ENCODE data around the gene GRK2.

Gene GRK2

GRCh38 chr11:67301951-67302516 is 35.8 kb downstream of the GRK2 start:
- no peak for TF ChIP-seq CREB1 (IDR thresholded peaks at IDR 0.05; ENCODE audit: low read depth)
- no peak for TF ChIP-seq FOXM1 (IDR thresholded peaks at IDR 0.05; ENCODE audit: borderline replicate concordance, low read depth)
- no peak for TF ChIP-seq NFIC (IDR thresholded peaks at IDR 0.05)
- no peak for TF ChIP-seq EP300 (IDR thresholded peaks at IDR 0.05; ENCODE audit: borderline replicate concordance)
- TF ChIP-seq CEBPB (IDR thresholded peaks at IDR 0.05), result no peak
- TF ChIP-seq, protein P1, sequence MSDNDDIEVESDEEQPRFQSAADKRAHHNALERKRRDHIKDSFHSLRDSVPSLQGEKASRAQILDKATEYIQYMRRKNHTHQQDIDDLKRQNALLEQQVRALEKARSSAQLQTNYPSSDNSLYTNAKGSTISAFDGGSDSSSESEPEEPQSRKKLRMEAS (IDR thresholded peaks at IDR 0.05), result no peak
- no peak for TF ChIP-seq REST (IDR thresholded peaks at IDR 0.05; ENCODE audit: low read depth)
- TF ChIP-seq ZBTB7A (IDR thresholded peaks at IDR 0.05; ENCODE audit: low read depth), result no peak; the same call in 1 of the 2 replicates
- no peak for TF ChIP-seq TAF1 (IDR thresholded peaks at IDR 0.05; ENCODE audit: low read depth)
- TF ChIP-seq, protein P2, sequence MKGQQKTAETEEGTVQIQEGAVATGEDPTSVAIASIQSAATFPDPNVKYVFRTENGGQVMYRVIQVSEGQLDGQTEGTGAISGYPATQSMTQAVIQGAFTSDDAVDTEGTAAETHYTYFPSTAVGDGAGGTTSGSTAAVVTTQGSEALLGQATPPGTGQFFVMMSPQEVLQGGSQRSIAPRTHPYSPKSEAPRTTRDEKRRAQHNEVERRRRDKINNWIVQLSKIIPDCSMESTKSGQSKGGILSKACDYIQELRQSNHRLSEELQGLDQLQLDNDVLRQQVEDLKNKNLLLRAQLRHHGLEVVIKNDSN (IDR thresholded peaks at IDR 0.05), result no peak
- TF ChIP-seq TEAD4 (IDR thresholded peaks at IDR 0.05), result no peak

DNA sequence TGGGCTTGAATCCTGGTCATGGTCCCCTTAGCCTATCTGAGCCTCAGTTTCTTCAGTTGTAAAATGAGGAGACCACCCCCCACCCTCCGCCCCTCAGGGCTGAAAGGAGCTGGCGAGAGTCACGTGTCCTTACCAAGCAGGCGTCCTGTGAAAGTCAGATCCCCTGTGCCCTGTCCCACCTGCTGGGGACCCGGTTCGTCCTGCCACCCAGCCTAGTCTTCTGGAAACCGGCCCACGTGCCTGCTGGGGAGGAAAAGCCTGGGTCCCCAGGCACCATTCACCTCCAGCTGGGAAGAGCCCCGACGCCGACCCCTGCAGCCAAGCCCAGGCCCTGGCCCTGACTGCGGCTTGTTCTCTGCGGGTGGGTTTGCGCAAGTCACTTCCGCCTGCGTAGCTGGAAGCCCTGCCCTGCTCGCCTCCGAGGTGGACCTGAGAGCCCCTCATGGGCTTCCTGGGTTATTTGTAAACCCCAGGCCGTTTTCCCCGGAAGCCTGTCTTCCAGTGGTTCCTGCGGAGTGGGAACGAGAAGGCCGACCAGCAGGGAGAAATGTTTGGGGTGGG is 36.4 kb downstream of the GRK2 start:
- TF ChIP-seq RAD21 (IDR thresholded peaks at IDR 0.05; ENCODE audit: low read depth) (no peak), CEBPB (IDR thresholded peaks at IDR 0.05) (peak; percentile 86), YY1 (IDR thresholded peaks at IDR 0.05; ENCODE audit: low read depth) (no peak), FOXM1 (IDR thresholded peaks at IDR 0.05; ENCODE audit: borderline replicate concordance, low read depth) (0 out of 2 replicates have a peak, but pooled peaks have one; percentile 31), REST (IDR thresholded peaks at IDR 0.05; ENCODE audit: low read depth) (no peak)
- TF ChIP-seq, protein P2 (IDR thresholded peaks at IDR 0.05), result peak; percentile 87
- TF ChIP-seq, protein P1 (IDR thresholded peaks at IDR 0.05), result peak; percentile 73

DNA sequence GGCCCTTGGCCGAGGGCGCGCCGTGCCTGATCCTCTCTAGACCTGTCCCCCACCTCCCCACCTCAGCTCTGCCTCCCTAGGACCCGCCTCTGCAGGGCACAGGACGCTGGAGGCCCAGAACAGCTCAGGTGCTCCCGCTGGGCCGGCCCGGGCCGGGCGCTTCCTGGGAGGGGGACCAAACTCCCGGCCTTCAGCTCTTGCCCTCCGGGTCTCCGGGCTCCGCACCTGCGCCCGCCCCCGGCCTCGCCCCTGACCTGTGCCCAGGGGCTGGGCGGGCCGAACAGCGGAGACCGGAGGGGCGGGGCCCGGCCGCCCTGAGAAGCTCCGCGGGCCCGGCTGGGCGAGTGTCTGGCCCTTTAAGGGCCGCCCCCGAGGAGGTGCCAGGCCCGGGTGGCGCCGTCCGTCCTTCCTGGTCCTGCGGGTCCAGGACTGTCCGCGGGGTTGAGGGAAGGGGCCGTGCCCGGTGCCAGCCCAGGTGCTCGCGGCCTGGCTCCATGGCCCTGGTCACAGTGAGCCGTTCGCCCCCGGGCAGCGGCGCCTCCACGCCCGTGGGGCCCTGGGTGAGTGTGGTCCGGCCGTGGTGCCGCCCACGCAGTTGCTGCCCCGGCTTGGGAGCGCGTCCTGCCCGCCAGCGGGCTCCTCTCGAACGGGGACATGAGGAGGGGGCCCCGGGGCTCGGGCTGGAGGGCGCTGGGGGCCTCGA is 37.0 kb downstream of the GRK2 start, which contains the start of gene SSH3:
SSH3 (plus strand) TSS at position 399 of the 703 bp plus-strand sequence; CDS start at position 495, 96 bp downstream.
- 0 out of 2 replicates have a peak, but pooled peaks have one; percentile 7 for TF ChIP-seq TAF1 (IDR thresholded peaks at IDR 0.05; ENCODE audit: low read depth)
- 0 out of 2 replicates have a peak, but pooled peaks have one; percentile 28 for TF ChIP-seq YY1 (IDR thresholded peaks at IDR 0.05; ENCODE audit: low read depth)
- TF ChIP-seq, protein P2 (IDR thresholded peaks at IDR 0.05), result no peak
- no peak; the same call in 1 of the 2 replicates for TF ChIP-seq ZBTB7A (IDR thresholded peaks at IDR 0.05; ENCODE audit: low read depth)
- peak; percentile 97 for TF ChIP-seq EGR1 (IDR thresholded peaks at IDR 0.05)
- TF ChIP-seq EP300 (IDR thresholded peaks at IDR 0.05; ENCODE audit: borderline replicate concordance), result no peak

DNA sequence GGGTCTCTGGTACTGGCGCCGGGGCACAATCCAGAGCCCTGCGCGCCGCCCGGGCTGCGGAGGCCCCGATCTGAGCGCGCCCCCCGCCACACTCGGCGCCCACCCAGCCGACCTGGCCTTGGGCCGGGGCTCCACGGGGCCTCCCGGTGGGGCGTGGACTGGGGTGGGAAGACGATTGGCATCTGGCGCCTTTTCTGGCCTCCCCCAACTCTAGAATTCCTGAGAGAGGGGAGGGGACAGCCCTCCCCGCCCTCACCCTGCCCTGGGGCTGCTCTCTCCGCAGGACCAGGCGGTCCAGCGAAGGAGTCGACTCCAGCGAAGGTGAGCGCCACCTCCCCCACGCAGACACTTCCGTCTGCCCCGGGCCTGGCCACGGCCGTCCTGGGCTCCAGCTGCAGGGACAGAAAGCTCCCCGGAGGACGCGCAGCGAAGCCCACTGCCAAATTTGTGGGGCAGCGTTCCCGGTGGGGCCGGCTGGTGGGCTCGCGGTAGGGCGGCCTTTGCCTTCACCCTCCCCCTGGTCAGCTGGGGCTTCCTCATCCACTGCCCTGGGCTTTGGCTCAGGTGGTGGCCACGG is 37.6 kb downstream of the GRK2 start:
- TF ChIP-seq TCF12 (IDR thresholded peaks at IDR 0.05; ENCODE audit: low read depth) (no peak), ZBTB7A (IDR thresholded peaks at IDR 0.05; ENCODE audit: low read depth) (peak; percentile 75)

- TF ChIP-seq CEBPB (IDR thresholded peaks at IDR 0.05) (no peak), EP300 (IDR thresholded peaks at IDR 0.05; ENCODE audit: borderline replicate concordance) (no peak), FOXM1 (IDR thresholded peaks at IDR 0.05; ENCODE audit: borderline replicate concordance, low read depth) (no peak), REST (IDR thresholded peaks at IDR 0.05; ENCODE audit: low read depth) (no peak), CREB1 (IDR thresholded peaks at IDR 0.05; ENCODE audit: low read depth) (no peak), NFIC (IDR thresholded peaks at IDR 0.05) (no peak), TCF12 (IDR thresholded peaks at IDR 0.05; ENCODE audit: low read depth) (no peak), YY1 (IDR thresholded peaks at IDR 0.05; ENCODE audit: low read depth) (no peak), RAD21 (IDR thresholded peaks at IDR 0.05; ENCODE audit: low read depth) (no peak), TEAD4 (IDR thresholded peaks at IDR 0.05) (no peak), EGR1 (IDR thresholded peaks at IDR 0.05) (no peak), TAF1 (IDR thresholded peaks at IDR 0.05; ENCODE audit: low read depth) (no peak)
- TF ChIP-seq, protein P1 (IDR thresholded peaks at IDR 0.05), result no peak
- TF ChIP-seq, protein P2 (IDR thresholded peaks at IDR 0.05), result no peak
Measured at GRCh38 chr11:67304511-67305113, 38.3 kb downstream of the GRK2 start.
